HEK293 (cell line): Measurements from ENCODE around the gene CHD2.

Source experiments
- CTCF ChIA-PET: fragments of 350-600 bp; formaldehyde crosslinking; extraction: SDS; loops from one replicate; lab custom pipeline; 2021; ENCODE audit warnings: antibody characterized with exemption; lab: Yijun Ruan, JAX
- POLR2A ChIA-PET: fragments of 300-600 bp; formaldehyde crosslinking; extraction: SDS; loops from one replicate; lab custom pipeline; 2020; ENCODE audit warnings: antibody characterized with exemption, inconsistent platforms; lab: Yijun Ruan, JAX
- H3K27ac ChIP-seq: fragments of 200-500 bp; sonication (Bioruptor generic); 2 replicates; pipeline ENCODE4 v1.5.1; 2014; ENCODE audit warnings: low read depth, low read length, control low read depth, inconsistent platforms; ENCODE audit errors: extremely low read depth
- H3K36me3 ChIP-seq, 2 experiments: fragments of 200-500 bp in 1 of 2; sonication (Bioruptor generic) in 1 of 2; 1 replicate in 1 of 2; 2 replicates in 1 of 2; pipeline ENCODE4 v1.5.1; 2014 to 2017; ENCODE audit warnings: inconsistent platforms in 2 of 2, low read length in 2 of 2; ENCODE audit not compliant: control insufficient read depth in 2 of 2, insufficient read depth in 1 of 2
- H3K4me1 ChIP-seq: fragments of 200-500 bp; sonication (Bioruptor generic); 2 replicates; pipeline ENCODE4 v1.5.1; 2014; ENCODE audit warnings: mild to moderate bottlenecking, low read length, inconsistent platforms; ENCODE audit not compliant: control insufficient read depth, insufficient read depth
- H3K4me3 ChIP-seq: 2 replicates; pipeline ENCODE4 v1.5.1; 2011; ENCODE audit warnings: low read depth, mild to moderate bottlenecking, control low read depth, low read length, moderate library complexity
- H3K9me3 ChIP-seq: fragments of 200-500 bp; sonication (Bioruptor generic); 2 replicates; pipeline ENCODE4 v1.5.1; 2014; ENCODE audit warnings: low read depth, low read length, inconsistent platforms; ENCODE audit not compliant: control insufficient read depth, insufficient read depth
- BCL11A ChIP-seq: fragments of 450-650 bp; formaldehyde crosslinking; IDR thresholded peaks from 2 replicates; pipeline ENCODE4 v1.5.1; 2016; ENCODE audit warnings: low read depth, missing biosample characterization, missing genetic modification characterization
- EGR2 ChIP-seq: fragments of 450-650 bp; formaldehyde crosslinking; IDR thresholded peaks from 2 replicates; pipeline ENCODE4 v1.5.1; 2016; ENCODE audit warnings: low read depth, missing biosample characterization, missing genetic modification characterization
- HOXD13 ChIP-seq: sonication (generic); formaldehyde crosslinking; IDR thresholded peaks from 2 replicates; pipeline ENCODE4 v1.8.0; 2022; ENCODE audit warnings: missing genetic modification reagents, borderline replicate concordance
- MEIS1 ChIP-seq: sonication (generic); formaldehyde crosslinking; IDR thresholded peaks from 2 replicates; pipeline ENCODE4 v1.8.1; 2022; ENCODE audit warnings: missing genetic modification reagents, mild to moderate bottlenecking, borderline replicate concordance
- OVOL3 ChIP-seq: fragments of 450-650 bp; formaldehyde crosslinking; IDR thresholded peaks from 2 replicates; pipeline ENCODE4 v1.5.1; 2016; ENCODE audit warnings: missing biosample characterization, missing genetic modification characterization
- PRDM1 ChIP-seq: fragments of 450-650 bp; formaldehyde crosslinking; IDR thresholded peaks from 2 replicates; pipeline ENCODE4; 2016; ENCODE audit warnings: missing biosample characterization, missing genetic modification characterization
- SCRT1 ChIP-seq: fragments of 450-650 bp; formaldehyde crosslinking; IDR thresholded peaks from 2 replicates; pipeline ENCODE4 v1.5.1; 2016; ENCODE audit warnings: missing biosample characterization, missing genetic modification characterization, borderline replicate concordance
- ZBTB49 ChIP-seq: fragments of 450-650 bp; formaldehyde crosslinking; IDR thresholded peaks from 2 replicates; pipeline ENCODE4 v1.5.1; 2016; ENCODE audit warnings: missing biosample characterization, missing genetic modification characterization, low read depth
- ZBTB7A ChIP-seq: fragments of 450-650 bp; formaldehyde crosslinking; IDR thresholded peaks from 2 replicates; pipeline ENCODE4 v1.5.1; 2016; ENCODE audit warnings: low read depth, missing biosample characterization, missing genetic modification characterization
- ZNF112 ChIP-seq: fragments of 450-650 bp; formaldehyde crosslinking; IDR thresholded peaks from 2 replicates; pipeline ENCODE4 v1.5.0; 2017; ENCODE audit warnings: missing biosample characterization, missing genetic modification characterization
- ZNF121 ChIP-seq: fragments of 450-650 bp; formaldehyde crosslinking; IDR thresholded peaks from 2 replicates; pipeline ENCODE4 v1.5.1; 2016; ENCODE audit warnings: missing biosample characterization, missing genetic modification characterization
- ZNF146 ChIP-seq: fragments of 450-650 bp; formaldehyde crosslinking; IDR thresholded peaks from 2 replicates; pipeline ENCODE4 v1.5.1; 2016; ENCODE audit warnings: missing biosample characterization, missing genetic modification characterization
- ZNF169 ChIP-seq: fragments of 450-650 bp; formaldehyde crosslinking; IDR thresholded peaks from 2 replicates; pipeline ENCODE4 v1.5.1; 2016; ENCODE audit warnings: missing biosample characterization, missing genetic modification characterization
- ZNF239 ChIP-seq: fragments of 450-650 bp; formaldehyde crosslinking; IDR thresholded peaks from 2 replicates; pipeline ENCODE4 v1.5.1; 2016; ENCODE audit warnings: missing biosample characterization, missing genetic modification characterization
- ZNF473 ChIP-seq: fragments of 450-650 bp; formaldehyde crosslinking; IDR thresholded peaks from 2 replicates; pipeline ENCODE4 v1.5.1; 2017; ENCODE audit warnings: missing biosample characterization, missing genetic modification characterization
- ZNF510 ChIP-seq: fragments of 450-650 bp; formaldehyde crosslinking; IDR thresholded peaks from 2 replicates; pipeline ENCODE4 v1.5.1; 2018; ENCODE audit warnings: mild to moderate bottlenecking, missing genetic modification characterization, missing biosample characterization; ENCODE audit not compliant: insufficient replicate concordance
- ZNF549 ChIP-seq: fragments of 450-650 bp; IDR thresholded peaks from 2 replicates; pipeline ENCODE4 v1.5.1; 2018; ENCODE audit warnings: missing biosample characterization, missing genetic modification characterization, mild to moderate bottlenecking, inconsistent platforms, moderate library complexity
- ZXDB ChIP-seq: fragments of 450-650 bp; formaldehyde crosslinking; IDR thresholded peaks from 2 replicates; pipeline ENCODE4 v1.5.1; 2016; ENCODE audit warnings: missing biosample characterization, missing genetic modification characterization
- TF ChIP-seq, protein P1 (sequence below): fragments of 450-650 bp; formaldehyde crosslinking; IDR thresholded peaks from 2 replicates; pipeline ENCODE4 v1.5.1; 2016; ENCODE audit warnings: missing biosample characterization, missing genetic modification characterization
- TF ChIP-seq, protein P2 (sequence below): fragments of 450-650 bp; formaldehyde crosslinking; IDR thresholded peaks from 2 replicates; pipeline ENCODE4; 2016; ENCODE audit warnings: missing biosample characterization, missing genetic modification characterization
- TF ChIP-seq, protein P3 (sequence below): fragments of 450-650 bp; formaldehyde crosslinking; IDR thresholded peaks from 2 replicates; pipeline ENCODE4 v1.5.1; 2016; ENCODE audit warnings: missing biosample characterization, missing genetic modification characterization
- TF ChIP-seq, protein P4 (sequence below): fragments of 450-650 bp; formaldehyde crosslinking; IDR thresholded peaks from 2 replicates; pipeline ENCODE4 v1.5.1; 2016; ENCODE audit warnings: missing biosample characterization, missing genetic modification characterization, borderline replicate concordance
- TF ChIP-seq, protein P5 (sequence below): fragments of 450-650 bp; formaldehyde crosslinking; IDR thresholded peaks from 2 replicates; pipeline ENCODE4 v1.5.1; 2016; ENCODE audit warnings: missing biosample characterization, missing genetic modification characterization

CHD2 gene

DNA sequence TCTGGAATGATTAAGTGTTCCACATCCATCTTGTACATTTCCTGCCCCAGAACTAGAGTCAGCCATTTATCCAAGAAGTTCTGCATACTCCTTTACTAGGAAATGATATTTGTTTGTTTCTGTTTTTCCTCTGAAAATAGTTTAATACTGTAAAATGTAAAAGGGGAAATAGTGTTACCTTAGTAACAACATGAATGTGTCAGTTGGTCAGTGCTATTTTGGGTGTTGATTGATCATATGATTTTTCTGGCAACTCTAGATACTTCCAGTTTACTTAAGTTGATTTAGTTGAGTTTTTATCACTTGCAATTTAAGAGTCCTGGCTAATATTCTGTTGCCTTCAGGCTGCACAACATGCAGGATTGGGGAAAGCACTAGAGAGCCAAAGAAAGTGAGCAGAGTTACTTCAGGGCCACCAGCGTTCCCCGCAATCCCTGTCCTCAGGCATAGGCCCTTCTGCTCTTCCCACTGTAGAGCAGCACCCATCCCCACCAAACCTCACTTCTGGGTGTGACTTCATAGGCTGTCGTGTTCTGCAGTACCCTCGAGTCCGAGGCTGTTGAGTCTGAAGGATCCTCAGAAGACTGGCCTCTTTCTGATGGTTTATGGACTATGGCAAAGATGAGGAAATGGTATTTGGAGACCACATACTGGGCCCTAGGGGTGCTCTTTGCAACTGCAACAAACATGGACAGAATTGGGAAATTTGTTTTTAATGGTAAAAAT is 69.0 kb downstream of the CHD2 start (continued):
- TF ChIP-seq ZBTB49 (tag by site-specific recombination) (no peak), BCL11A (tag by site-specific recombination) (no peak), OVOL3 (tag by site-specific recombination) (no peak)
- TF ChIP-seq, protein P1, sequence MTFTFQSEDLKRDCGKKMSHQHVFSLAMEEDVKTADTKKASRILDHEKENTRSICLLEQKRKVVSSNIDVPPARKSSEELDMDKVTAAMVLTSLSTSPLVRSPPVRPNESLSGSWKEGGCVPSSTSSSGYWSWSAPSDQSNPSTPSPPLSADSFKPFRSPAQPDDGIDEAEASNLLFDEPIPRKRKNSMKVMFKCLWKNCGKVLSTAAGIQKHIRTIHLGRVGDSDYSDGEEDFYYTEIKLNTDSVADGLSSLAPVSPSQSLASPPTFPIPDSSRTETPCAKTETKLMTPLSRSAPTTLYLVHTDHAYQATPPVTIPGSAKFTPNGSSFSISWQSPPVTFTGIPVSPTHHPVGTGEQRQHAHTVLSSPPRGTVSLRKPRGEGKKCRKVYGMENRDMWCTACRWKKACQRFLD (tag by site-specific recombination), result no peak

- no peaks in the 10 kb centered on the region for H3K9me3 ChIP-seq
- no peak for TF ChIP-seq SCRT1 (tag by site-specific recombination)
- no peak for TF ChIP-seq ZNF112
- no peak for TF ChIP-seq ZNF169 (tag by site-specific recombination)
- TF ChIP-seq ZNF239 (tag by site-specific recombination), result no peak
- no peak for TF ChIP-seq ZNF121 (tag by site-specific recombination)
- no peak for TF ChIP-seq ZBTB7A (tag by site-specific recombination)
- TF ChIP-seq ZNF510 (tag by site-specific recombination), result no peak
- TF ChIP-seq, protein P2, sequence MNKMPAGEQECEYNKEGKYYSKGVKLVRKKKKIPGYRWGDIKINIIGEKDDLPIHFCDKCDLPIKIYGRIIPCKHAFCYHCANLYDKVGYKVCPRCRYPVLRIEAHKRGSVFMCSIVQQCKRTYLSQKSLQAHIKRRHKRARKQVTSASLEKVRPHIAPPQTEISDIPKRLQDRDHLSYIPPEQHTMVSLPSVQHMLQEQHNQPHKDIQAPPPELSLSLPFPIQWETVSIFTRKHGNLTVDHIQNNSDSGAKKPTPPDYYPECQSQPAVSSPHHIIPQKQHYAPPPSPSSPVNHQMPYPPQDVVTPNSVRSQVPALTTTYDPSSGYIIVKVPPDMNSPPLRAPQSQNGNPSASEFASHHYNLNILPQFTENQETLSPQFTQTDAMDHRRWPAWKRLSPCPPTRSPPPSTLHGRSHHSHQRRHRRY, result no peak
- no peak for TF ChIP-seq HOXD13 (CRISPR knock-in tag)
- no peak for TF ChIP-seq MEIS1 (CRISPR knock-in tag)
- TF ChIP-seq, protein P3, sequence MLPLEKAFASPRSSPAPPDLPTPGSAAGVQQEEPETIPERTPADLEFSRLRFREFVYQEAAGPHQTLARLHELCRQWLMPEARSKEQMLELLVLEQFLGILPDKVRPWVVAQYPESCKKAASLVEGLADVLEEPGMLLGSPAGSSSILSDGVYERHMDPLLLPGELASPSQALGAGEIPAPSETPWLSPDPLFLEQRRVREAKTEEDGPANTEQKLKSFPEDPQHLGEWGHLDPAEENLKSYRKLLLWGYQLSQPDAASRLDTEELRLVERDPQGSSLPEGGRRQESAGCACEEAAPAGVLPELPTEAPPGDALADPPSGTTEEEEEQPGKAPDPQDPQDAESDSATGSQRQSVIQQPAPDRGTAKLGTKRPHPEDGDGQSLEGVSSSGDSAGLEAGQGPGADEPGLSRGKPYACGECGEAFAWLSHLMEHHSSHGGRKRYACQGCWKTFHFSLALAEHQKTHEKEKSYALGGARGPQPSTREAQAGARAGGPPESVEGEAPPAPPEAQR (tag by site-specific recombination), result no peak
- no peak for TF ChIP-seq ZNF146
- TF ChIP-seq PRDM1 (tag by site-specific recombination), result no peak
- no peak for TF ChIP-seq EGR2 (tag by site-specific recombination)
- TF ChIP-seq, protein P4, sequence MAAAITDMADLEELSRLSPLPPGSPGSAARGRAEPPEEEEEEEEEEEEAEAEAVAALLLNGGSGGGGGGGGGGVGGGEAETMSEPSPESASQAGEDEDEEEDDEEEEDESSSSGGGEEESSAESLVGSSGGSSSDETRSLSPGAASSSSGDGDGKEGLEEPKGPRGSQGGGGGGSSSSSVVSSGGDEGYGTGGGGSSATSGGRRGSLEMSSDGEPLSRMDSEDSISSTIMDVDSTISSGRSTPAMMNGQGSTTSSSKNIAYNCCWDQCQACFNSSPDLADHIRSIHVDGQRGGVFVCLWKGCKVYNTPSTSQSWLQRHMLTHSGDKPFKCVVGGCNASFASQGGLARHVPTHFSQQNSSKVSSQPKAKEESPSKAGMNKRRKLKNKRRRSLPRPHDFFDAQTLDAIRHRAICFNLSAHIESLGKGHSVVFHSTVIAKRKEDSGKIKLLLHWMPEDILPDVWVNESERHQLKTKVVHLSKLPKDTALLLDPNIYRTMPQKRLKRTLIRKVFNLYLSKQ (tag by site-specific recombination), result no peak
- TF ChIP-seq, protein P5, sequence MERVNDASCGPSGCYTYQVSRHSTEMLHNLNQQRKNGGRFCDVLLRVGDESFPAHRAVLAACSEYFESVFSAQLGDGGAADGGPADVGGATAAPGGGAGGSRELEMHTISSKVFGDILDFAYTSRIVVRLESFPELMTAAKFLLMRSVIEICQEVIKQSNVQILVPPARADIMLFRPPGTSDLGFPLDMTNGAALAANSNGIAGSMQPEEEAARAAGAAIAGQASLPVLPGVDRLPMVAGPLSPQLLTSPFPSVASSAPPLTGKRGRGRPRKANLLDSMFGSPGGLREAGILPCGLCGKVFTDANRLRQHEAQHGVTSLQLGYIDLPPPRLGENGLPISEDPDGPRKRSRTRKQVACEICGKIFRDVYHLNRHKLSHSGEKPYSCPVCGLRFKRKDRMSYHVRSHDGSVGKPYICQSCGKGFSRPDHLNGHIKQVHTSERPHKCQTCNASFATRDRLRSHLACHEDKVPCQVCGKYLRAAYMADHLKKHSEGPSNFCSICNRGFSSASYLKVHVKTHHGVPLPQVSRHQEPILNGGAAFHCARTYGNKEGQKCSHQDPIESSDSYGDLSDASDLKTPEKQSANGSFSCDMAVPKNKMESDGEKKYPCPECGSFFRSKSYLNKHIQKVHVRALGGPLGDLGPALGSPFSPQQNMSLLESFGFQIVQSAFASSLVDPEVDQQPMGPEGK (tag by site-specific recombination), result no peak
- TF ChIP-seq ZNF549, result no peak
- no peak for TF ChIP-seq ZXDB (tag by site-specific recombination)
- no peak for TF ChIP-seq ZNF473 (tag by site-specific recombination)
- CTCF ChIA-PET, result no interaction called here
- POLR2A ChIA-PET, result no interaction called here
- H3K27ac ChIP-seq, result no peak overlapping the region
- H3K4me1 ChIP-seq, result no peaks in the 10 kb centered on the region
- no peak overlapping the region for H3K4me3 ChIP-seq
- peaks cover 73 to 88% of the 10 kb centered on the region in 2 experiments for H3K36me3 ChIP-seq
These were observed 70.5 kb downstream of the CHD2 start for GRCh38 chr15:92970656-92971055.
